GM12891 (cell line): ENCODE results near the gene RBM4.
"Not testable (repeated sequence)": the region's sequence is repeated elsewhere in the genome, so short reads cannot be mapped to it uniquely, and the experiment has no call there.

Experiments
- PAX5 ChIP-seq: IDR thresholded peaks from 2 replicates; pipeline ENCODE4 v1.6.1; 2011; ENCODE audit warnings: low read length, moderate library complexity, mild to moderate bottlenecking; ENCODE audit not compliant: insufficient read depth, severe bottlenecking
- POLR2A ChIP-seq: IDR thresholded peaks from 2 replicates; pipeline ENCODE4 v1.6.1; 2011; ENCODE audit warnings: low read depth, low read length, control low read depth
- POLR2AphosphoS5 ChIP-seq: IDR thresholded peaks from 2 replicates; pipeline ENCODE4 v1.6.1; 2011; ENCODE audit warnings: low read depth, low read length, control low read depth
- SPI1 ChIP-seq: IDR thresholded peaks from 2 replicates; pipeline ENCODE4 v1.6.1; 2011; ENCODE audit warnings: low read depth, low read length, control low read depth
- TAF1 ChIP-seq: IDR thresholded peaks from 2 replicates; pipeline ENCODE4 v1.6.1; 2011; ENCODE audit warnings: low read depth, low read length, control low read depth

DNA sequence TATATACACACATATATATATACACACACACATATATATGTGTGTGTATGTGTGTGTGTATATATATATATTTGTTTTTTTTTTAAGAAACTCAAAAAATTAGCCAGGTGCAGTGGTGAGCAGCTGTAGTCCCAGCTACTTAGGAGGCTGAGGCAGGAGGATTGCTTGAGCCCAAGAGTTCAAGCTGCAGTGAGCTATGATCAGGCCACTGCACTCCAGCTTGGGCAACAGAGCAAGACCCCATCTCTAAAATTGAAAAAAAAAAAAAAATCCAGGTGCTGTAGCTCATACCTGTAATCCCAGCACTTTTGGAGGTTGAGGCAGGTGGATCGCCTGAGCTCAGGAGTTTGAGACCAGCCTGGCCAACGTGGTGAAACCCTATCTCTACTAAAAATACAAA, 49.2 kb upstream of the RBM4 start:
- TF ChIP-seq POLR2A, POLR2AphosphoS5, TAF1, SPI1, PAX5: not testable (repeated sequence)
